ENCODE measurements around the gene FRY.

The FRY gene

DNA sequence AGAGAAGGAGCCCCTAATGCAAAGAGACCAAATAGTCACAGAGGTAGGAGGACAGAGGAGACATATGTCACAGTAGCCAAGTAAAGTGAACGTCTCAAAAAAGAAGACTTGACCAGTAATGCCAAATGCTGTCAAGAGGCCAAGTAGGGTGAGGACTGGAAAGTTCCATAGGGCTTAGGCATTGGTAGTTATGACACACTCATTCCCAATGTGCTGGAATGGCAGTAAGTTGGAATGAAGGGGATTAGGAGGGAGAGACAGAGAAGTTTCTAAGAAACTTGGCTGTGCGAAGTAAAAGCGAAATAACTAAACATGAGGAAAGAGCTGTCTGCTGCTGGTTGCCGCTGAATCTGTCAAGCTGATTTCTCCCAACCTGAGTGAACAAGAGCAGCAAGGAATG, 14.9 kb upstream of the FRY start:
- no peak for DNase-seq (ENCODE audit: low read depth)

DNA sequence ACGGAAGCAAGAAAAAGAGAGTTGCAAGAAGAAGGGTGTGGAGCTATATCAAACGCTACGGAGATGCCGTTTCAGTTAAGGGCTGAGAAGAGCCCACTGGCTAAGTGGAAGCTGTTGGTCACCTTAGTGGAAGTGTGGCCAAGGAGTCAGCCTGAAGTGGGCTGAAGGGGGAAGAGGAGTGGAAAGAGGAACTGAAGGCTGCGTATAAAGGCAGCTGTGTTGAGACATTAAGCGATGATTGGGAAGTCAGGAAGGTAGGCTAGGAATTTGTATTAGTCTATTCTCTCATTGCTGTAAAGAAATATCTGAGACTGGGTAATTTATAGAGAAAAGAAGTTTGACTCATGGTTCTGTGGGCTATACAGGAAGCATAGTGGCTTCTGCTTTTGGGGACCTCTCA, 14.1 kb upstream of the FRY start:
- no peak for DNase-seq (ENCODE audit: low read depth)

GRCh38 chr13:32019612-32020233, 11.9 kb upstream of the FRY start:
- no peak for DNase-seq (ENCODE audit: low read depth)

GRCh38 chr13:32021785-32022184, 9.8 kb upstream of the FRY start:
- no peak for DNase-seq (ENCODE audit: low read depth)

DNA sequence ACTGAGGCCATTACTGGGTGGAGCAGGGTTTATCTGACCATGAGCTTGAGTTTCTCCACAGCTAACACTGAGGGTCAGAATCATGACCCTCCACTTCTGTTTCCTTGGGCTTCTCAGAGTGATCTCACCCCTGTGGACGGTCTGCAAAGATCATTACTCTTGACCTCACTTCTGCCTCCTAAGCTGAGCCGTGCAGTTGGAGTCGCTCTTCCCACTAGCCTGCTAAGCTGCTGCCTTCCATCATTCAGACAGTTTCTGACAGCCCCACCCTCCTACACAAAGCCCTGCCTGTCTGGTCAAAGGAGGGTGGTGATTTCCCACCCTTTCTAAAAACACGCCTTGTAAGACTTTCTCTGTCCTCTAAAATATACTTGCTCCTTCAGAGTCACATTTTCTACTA, 9.3 kb upstream of the FRY start:
- no peak for DNase-seq (ENCODE audit: low read depth)

GRCh38 chr13:32023096-32023495, 8.5 kb upstream of the FRY start:
- no peak for DNase-seq (ENCODE audit: low read depth)

- DNase-seq (ENCODE audit: low read depth): no peak
Observed at GRCh38 chr13:32023698-32024097, 7.9 kb upstream of the FRY start.

DNA sequence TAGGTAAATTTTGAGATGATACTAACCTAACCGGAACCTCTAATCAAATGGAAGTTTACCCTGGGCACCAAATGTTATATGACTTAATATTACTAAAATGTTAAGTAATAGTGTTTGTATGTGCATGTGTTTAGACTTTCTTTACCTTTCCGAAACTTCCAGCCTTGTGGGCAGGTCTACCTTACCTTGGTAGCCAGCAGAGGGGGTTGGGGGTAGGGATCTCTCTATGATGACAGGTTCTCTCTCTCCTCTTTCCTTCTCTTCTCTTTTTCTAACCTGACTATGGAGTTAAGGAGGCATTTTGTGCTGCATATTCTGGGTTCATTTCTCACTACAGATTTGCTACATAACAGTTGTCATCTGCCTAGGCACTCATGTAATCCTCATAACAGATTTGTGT, 6.8 kb upstream of the FRY start:
- DNase-seq (ENCODE audit: low read depth): no peak

- DNase-seq (ENCODE audit: low read depth): no peak
Observed at GRCh38 chr13:32025730-32026129, 5.8 kb upstream of the FRY start.

DNA sequence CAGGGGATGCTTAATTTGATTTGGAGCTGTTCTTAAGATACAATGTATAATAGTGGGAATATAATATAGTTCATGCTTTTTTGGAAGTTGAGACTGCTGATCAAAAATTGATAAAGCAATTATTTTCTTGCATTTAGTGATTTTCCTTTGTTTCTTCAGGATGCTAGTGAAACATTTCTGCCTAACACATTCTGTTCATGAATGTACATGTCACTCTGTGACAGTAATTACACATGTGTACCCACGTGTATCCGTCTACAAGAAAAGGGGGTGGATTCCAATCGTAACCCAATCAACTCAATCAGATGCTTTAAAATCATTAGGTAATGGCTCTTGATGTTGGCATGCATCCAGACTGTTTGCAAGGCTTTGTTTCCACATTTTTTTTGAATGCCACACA, 5.0 kb upstream of the FRY start:
- no peak for DNase-seq (ENCODE audit: low read depth)

- DNase-seq (ENCODE audit: low read depth): no peak
Observed at GRCh38 chr13:32028711-32029110, 2.9 kb upstream of the FRY start.

- no peak for DNase-seq (ENCODE audit: low read depth)
Observed at GRCh38 chr13:32029684-32030083, 1.9 kb upstream of the FRY start.

DNA sequence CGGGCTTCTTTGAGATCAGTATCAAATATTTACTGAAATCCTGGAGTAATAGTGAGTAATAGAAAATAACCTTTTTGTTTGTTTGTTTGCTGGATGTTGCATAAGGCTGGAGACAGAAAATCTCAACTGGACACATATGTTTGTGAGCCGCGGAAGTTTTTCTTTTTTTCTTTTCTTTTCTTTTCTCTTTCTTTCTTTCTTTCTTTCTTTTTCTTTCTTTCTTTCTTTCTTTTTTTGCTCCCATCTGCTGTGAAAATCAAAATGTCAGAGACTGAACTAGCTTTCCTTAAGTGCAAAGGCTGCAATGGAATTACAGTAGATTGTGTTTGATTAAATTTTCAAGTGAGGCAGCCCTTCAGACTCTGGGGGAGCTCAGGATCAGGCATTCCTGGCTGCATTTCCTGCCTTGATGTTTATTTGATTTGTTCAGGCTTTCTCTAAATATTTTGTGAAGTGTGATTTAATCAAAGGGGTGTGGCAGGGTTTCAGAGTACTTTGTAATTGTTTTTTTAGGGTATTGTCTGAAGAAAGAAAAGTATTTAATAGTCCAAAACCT, 319 bp downstream of the FRY start:
- no peak for DNase-seq (ENCODE audit: low read depth)

GRCh38 chr13:32032759-32033158, 1.2 kb downstream of the FRY start:
- no peak for DNase-seq (ENCODE audit: low read depth)

GRCh38 chr13:32033744-32034143, 2.2 kb downstream of the FRY start:
- DNase-seq (ENCODE audit: low read depth): no peak

- no peak for DNase-seq (ENCODE audit: low read depth)
Observed at GRCh38 chr13:32035716-32036115, 4.1 kb downstream of the FRY start.

- DNase-seq (ENCODE audit: low read depth): no peak
Observed at GRCh38 chr13:32036126-32036695, 4.6 kb downstream of the FRY start.

GRCh38 chr13:32036757-32037156, 5.2 kb downstream of the FRY start:
- no peak for DNase-seq (ENCODE audit: low read depth)

GRCh38 chr13:32037471-32037870, 5.9 kb downstream of the FRY start:
- DNase-seq (ENCODE audit: low read depth): no peak

DNA sequence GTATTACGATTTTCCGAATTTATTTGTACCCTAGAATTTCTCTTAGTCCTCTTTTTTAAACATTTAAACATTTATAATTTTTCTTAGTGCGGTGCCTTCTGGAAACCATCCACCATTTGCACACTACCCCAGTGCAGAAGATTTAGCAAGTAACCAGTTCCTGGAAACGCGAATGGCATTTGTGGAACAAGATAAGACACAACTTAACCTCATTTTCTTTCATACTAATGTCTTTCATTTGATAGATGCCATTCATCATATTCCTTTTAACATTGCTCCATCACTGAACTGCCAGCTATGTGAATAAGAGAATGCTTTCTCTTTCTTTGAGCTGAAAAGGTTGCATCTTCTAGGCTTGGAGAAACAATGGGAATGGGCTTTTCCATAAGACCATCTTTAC, 6.8 kb downstream of the FRY start:
- DNase-seq (ENCODE audit: low read depth): no peak

GRCh38 chr13:32039056-32039455, 7.5 kb downstream of the FRY start:
- DNase-seq (ENCODE audit: low read depth): no peak

- no peak for DNase-seq (ENCODE audit: low read depth)
Observed at GRCh38 chr13:32039528-32039927, 8.0 kb downstream of the FRY start.

DNA sequence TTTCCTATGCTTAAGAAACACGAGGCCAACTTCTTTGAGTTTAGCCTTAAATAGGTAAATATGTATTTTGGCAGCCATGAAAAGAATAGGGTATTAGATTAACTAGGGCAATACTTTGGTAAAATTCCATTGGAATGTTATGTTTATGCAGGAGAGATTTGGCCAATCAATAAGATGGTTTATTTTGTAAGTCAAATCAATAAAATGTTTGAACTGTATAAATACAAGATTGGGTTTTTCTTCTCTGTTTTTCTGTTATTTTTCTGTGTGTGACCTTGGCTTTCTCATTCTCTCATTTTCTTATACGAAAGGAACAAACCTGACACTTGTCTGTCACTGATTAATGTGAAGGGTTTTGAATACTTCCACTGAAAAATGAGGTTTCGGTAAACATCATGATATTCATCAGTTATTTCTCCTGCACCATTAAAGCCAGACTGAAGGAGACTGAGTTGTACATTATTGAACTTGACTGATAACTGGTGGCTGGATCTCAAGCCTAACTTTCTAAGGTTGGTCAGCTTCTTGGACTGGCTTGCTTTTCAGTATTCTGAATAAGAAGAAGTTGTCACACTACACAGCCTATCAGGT, 8.6 kb downstream of the FRY start:
- no peak for DNase-seq (ENCODE audit: low read depth)

DNA sequence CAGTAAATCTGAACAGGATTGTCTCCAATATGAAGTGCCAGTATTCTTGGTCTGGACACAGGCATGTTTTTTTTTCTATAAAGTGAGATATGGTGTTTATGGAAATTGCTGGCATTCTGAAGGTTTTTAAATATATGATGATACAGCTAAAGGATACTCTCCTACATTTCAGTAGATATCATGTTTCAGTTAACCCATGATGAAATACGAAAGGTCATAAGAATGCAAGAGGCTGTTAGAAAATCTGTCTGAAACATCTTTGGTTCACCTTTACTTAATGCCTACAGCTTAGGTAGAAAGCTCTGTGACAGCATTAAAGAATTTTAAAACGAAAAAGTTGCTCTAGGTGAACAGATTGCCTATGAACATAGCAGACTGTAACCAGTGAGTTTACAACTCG, 9.1 kb downstream of the FRY start:
- no peak for DNase-seq (ENCODE audit: low read depth)
